T-helper 1 cell treated with Interleukin-12 subunit alpha and Interleukin-12 subunit beta and Interleukin-4 antibody, amounts not matched to agents 30 ng/mL and 1 ng/mL, for 36 hours (primary cell): ENCODE measurements around the gene DUSP6. TPM values are rescaled to one million over a fixed set of nuclear protein-coding genes. Genes with fewer than 3 reads are reported as not detected.

Source experiments
- intact Hi-C: fragments of 100-400 bp; cut with micrococcal nuclease; formaldehyde crosslinking; loops from one replicate; pipeline ENCODE4 v1.15.1; 2024
- total RNA-seq: library from RNA; stranded (reverse); gene quantifications from 2 replicates; pipeline ENCODE4 v1.2.3, GENCODE V29; 2022

Gene DUSP6
- total RNA-seq, 1 donor from 2014 or later, result 108 TPM

DNA sequence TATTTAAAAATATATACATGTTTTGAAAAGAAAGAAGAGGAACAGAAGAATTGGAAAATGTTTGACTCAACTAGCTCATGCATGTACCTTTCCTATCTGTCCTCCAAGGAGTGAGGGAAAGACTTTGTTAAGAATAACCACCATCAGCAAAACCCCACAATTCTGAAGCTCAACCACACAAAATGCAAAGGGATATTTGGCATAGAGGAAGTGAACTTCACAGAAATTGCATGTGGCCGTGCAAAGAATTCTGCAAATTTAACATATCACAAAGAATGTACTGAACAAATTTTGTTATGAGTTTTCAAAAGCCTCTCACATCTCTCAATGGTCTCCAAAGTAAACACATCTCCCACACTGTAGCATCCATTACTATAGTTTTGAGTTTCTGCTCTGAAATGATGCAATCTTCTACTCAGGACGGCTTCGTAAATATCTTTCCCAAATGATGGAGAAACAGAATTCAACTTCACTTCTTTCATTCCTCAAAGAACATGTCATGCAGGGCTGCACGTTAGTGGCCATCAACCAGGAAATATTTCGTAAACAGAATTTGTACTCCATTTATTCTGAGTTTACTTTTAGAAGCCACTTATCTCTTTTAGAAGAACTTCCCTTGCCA, 17.6 kb downstream of the DUSP6 start:
- intact Hi-C loops, result loop anchor here (1.0 kb wide), 4 partner anchors 18 to 127 kb away; partner anchors contain the start of gene DUSP6

- intact Hi-C loops, result loop anchor here (1.0 kb wide), 4 partner anchors 19 to 128 kb away; partner anchors contain the start of gene DUSP6
Measured at GRCh38 chr12:89333564-89334252, 18.6 kb downstream of the DUSP6 start.

DNA sequence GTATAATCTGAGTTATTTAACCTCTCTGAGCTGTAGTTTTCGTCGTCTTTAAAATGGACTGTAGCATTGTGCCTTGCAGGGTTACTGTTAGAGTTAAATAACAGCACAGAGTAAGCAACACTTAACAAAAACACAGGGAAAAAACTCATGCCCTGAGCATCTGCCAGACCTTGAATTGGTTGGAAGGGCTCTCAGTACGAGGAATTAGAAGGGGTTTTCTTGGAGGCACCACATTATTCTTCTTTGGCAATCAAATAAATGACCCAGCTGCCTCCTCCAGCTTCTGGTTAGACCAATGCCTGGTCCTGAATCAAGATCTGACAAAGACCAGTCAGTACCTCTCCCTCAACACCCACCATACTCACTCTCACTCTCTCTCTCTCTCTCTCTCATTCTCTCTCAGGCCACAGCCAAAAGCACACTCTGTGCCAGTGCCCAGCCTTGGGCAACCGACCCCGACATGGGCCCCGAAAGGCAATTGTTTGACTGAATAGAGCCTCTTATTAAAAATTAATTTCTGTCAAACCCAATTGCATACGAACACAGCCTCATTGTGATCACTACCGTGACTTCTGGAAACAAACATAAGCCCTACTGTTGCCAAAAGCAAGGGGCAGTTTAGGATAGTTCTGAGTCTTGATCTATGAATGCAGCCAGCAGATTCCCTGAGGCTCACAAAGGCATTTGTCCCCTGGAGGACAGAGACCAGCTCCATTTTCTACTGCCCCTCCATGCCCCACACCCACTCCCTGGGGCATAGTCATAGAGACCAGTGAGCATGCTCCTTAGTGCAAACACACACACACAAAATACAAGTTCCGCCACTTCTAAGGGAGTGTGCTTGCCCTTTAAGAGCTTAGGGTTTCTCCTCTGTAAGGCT, 23.9 kb downstream of the DUSP6 start:
- intact Hi-C loops, result no loop called here

GRCh38 chr12:89327486-89328094, 24.7 kb downstream of the DUSP6 start:
- intact Hi-C loops, result no loop called here

DNA sequence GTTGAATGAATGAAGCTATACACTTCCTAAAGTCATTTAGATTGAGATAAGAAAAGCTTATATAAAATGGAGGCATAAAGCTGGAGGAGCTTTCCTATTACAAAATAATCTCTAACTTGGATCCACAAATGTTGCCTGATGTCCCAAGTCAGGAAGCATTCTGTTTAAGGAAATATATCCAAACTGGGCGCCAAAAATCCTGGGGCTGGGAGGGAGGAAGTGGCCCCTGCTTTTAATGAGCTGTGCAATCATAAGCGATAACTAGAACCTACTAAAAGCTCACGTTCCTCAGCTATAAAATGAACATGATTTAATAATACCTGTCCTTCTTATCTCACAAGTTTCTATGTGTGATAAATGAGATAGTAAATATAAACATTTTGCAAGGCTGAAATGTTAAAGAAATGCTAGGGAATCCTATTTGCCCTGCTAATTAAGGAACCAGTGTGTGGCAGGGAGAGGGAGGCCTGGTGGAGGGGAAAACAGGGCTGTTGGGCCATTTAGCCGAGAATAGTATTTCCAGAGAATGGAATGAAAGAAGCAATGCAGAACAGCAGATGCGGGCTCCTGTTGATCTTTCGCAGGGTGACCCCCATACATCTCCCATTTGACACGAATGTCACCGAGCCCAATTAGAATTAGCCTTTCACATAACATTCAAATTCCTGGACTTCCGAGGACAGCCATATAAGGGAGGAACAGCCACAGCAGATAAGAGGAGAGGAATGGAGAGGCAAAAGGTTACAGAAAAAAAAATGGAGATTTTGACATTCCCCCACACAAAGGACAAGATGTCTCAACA, 25.9 kb downstream of the DUSP6 start:
- intact Hi-C loops, result no loop called here

DNA sequence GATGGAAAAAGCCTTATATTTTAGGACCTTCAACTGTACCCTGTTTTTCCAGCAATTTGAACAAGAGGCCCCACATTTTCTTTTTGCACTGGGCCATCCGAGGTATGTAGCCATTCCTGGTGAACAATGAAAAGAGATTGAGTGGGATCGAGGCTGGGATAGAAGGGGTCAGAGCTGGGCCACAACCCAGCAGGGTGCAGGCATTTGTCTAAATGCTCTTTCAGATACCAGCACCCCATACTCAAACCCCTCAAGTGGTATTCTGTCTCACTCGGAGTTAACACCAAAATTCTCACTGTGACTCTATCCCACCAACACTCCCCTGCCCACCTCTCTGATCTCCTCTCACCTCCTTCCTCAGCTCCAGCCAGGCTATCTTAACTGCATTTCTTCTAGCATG, 26.8 kb downstream of the DUSP6 start:
- intact Hi-C loops, result no loop called here

DNA sequence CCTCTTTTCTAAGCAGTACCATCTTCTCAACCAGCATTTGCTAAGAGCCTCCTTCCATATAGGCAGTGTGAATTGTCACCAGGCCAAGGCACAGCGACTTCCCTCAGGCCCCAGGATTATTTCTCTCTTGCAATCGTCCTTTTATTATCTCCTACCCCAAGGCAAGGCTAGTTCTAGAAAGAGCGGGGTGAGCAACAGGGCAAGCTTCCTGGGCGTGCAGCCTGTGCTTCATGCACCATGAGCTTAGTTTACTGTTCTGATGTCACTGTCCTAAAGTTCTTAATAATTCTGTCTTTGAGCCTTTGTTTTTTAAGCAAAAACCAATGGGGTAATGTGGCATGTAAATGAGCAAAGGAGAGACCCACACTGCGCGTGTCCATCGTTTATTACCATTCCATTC, 27.9 kb downstream of the DUSP6 start:
- intact Hi-C loops, result no loop called here

GRCh38 chr12:89323568-89324218, 28.6 kb downstream of the DUSP6 start:
- intact Hi-C loops, result no loop called here

GRCh38 chr12:89320735-89321134, 31.6 kb downstream of the DUSP6 start:
- intact Hi-C loops, result no loop called here

DNA sequence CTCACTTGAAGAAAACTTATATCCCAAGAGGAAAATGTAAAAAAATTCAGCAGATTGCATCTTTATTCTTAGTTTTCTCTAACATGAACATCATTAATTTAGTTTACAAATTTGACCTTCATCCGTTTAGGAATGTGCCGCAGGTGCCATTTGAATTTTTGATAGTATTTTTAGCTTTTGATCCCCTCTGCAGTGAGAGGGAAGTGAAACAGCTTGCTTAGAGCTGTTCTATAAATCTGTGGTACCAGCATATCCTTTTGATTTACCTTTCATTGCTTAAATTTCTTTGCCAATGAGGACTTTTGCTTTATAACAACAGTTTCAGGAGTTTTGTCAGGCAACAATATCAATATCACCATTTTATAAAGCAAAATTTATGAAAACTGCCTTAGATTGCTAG, 32.7 kb downstream of the DUSP6 start:
- intact Hi-C loops, result no loop called here

- intact Hi-C loops, result no loop called here
Measured at GRCh38 chr12:89319122-89319521, 33.2 kb downstream of the DUSP6 start.

GRCh38 chr12:89316705-89317139, 35.6 kb downstream of the DUSP6 start:
- intact Hi-C loops, result no loop called here

DNA sequence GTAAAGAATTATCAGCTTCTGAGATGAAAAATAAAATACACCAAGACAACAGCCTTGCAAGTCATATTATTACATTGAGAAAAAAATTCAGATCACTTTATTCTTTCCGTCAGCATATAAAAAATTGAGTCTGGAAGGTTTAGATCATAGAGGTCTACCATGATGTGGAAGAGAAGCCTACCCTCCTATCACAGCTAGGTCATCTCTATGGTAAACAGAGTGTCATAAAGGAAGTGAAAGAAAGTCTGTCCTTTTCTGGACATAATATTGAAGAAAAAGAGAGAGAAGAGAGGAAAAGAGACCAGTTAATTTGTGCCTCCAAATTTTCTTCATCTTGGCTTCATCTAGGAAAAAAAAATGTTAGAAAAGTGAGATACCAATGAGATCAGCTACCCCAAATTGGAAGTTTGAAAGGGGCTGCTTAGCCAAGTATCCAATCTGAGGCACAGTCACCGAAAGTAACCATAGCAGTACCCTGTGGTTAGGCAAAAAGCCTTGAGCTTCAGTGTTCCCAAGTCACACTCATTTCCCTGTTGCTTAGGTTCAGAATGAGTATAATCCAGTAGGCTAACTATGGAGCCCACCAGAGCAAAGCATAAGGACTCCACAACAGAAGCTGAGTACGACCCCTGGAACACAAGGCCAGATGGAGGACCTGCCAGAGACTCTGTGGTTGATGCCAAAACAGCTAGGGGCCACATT, 38.1 kb downstream of the DUSP6 start:
- intact Hi-C loops, result no loop called here

DNA sequence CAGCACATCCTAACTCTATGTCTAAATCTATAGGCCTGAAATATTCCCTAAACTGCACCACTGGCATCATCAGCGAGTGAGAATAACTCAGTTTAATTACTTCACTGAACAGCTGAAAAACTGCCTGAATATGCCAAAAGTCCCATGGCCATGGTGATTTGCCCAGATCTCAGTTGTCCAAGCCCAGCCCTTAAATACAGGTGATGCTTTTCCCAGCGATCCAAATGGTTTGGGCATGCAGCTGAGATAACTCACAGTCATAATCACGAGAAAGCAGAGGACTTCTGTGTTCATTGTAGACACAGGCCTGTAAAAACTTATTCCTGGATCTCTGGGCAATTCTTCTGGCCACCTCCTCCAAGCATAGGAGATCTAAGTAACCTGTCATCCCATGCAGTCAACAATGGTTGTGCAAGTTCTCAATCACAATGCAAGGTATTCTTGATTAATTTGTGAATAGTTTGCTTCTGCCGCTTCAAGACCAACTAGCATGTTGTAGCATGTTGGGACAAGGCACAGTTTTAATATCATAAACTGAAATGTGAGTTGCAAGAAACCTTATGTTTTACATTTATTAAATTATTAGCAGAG, 40.5 kb downstream of the DUSP6 start:
- intact Hi-C loops, result no loop called here

- intact Hi-C loops, result no loop called here
Measured at GRCh38 chr12:89309815-89310214, 42.5 kb downstream of the DUSP6 start.

- intact Hi-C loops, result no loop called here
Measured at GRCh38 chr12:89309440-89309802, 42.9 kb downstream of the DUSP6 start.

DNA sequence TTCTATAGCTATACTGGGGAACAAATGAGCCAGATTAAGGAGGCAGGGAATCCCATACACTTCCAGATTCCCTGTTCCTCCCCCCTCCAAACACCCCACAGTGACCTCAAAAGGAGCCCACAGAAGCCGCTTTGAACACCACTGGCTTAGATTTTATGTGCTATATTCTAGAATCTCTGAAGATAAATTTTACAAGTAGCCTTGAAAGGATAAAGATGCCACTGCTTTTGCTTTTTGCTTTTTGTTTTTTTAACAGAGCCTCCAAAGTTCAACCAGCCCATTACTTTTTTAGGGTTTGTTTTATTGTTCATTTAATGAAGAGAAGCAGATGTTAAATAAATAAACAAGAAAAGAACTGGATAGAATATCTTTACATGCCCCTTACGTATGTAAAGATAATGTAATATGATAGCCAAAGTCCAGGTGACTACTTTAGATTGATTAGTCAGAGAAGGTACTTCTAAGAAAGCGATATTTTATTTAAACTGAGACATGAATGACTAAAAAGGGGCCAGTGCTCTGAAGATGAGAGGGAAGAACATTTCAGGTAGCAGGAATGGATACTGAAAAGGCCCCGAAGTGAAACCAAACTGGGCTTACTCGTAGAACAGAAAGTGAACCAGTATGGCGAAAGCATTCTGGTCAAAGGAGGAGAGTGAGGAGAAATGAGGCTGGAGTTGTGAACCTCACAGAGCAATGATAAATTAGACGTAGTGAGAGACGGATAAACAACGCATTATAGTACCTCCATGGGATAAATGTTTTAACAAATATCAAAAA, 44.6 kb downstream of the DUSP6 start:
- intact Hi-C loops, result loop anchor here (1.0 kb wide), 1 partner anchor 62 kb away; no protein-coding TSS in a partner anchor

DNA sequence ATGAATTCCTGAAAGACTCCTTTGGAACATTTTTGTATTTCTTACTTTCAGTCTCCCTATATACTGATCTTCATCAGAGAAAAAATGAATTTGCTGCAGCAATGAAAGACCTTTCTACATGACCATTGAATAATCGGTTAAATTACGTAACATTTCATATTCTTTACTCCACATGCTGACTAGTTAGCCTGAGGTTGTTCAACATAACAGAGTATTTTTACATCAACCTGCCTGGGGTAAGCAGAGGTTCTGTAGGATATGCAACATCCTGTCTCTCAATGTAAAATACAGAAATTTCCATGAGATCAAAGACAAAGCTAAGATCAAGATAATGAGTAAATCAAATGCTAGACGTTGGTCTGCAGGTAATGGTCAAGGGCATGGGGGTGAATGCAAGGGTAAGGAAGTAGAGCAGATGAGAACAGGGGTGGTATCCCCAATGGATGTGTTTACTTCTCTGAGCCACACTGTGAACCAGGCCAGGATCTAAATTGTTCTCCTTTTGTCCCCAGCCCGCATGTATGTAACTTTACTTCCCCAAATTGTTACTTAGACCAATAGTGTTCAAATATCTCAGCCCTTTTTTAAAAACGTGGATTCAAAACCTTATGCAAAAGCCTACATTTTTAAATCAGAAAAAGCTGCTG, 45.4 kb downstream of the DUSP6 start:
- intact Hi-C loops, result loop anchor here (1.0 kb wide), 1 partner anchor 62 kb away; no protein-coding TSS in a partner anchor
